ENCODE data around the gene DERL3.
A peak's percentile ranks its signal among the peaks of the same experiment; 100 is the strongest.

Gene DERL3

DNA sequence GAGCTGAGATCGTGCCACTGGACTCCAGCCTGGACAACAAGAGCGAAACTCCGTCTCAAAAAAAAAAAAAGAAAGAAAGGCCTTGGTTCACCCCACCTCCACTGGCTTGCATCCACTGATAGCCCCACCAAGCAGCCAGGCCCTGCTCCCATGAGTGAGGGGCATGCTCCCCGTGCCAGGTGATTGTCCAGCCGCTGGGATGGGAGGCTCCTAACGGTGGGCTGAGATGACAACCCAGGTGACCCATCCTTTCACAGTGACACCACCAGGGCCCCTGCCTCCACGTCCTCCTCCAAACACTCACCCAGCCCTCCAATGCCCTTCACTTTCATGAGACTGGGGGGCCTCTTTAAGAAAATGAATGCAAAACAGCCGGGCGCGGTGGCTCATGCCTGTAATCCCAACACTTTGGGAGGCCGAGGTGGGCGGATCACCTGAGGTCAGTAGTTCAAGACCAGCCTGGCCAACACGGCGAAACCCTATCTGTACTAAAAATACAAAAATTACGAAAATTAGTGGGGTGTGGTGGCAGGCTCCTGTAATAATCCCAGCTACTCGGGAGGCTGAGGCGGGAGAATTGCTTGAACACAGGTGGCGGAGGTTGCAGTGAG, 8.6 kb upstream of the DERL3 start:
- DNase-seq = no peak

- DNase-seq = no peak
These were observed 7.3 kb upstream of the DERL3 start for GRCh38 chr22:23846081-23846469.

DNA sequence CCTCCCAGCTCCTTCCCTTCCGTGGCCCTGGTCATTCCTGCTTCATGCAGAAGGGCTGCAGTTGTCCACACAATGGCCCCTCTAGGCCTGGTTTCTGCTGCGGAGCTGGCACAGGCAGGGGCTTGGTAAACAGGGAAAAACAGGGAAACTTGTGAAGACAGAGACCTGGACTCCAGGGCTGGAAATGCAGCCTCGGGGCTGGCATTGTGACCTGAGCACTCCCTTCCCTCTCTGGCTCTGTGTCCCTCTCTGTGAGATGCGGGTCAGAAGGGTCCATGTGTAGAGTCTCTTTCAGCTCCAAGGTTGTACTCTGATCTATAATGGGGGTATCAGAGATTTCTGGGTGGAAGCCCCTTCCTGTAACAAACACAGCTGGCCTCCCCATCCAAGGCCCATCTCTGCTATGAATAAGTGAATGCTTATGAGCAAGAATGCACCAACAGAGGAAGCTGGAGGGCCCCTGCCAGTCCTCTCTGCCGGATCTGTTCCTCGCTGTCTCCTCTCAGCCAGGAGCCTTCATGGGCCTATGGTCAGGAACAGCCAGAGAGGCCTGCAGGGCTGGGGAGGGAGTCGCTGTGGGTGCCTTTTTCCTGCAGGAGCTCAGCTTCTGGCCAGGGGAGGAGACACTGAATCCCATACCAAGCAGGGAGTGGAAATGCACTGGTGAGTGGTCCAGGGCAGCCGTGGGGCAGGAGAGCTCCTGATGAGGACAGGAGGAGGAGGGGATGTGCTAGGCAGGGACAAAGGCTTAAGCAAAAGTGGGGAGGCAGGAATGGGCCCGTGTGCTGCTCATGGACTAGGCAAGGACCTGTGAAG, 6.7 kb upstream of the DERL3 start:
- DNase-seq = no peak

- no peak for DNase-seq
These were observed 6.0 kb upstream of the DERL3 start for GRCh38 chr22:23844739-23845202.

DNA sequence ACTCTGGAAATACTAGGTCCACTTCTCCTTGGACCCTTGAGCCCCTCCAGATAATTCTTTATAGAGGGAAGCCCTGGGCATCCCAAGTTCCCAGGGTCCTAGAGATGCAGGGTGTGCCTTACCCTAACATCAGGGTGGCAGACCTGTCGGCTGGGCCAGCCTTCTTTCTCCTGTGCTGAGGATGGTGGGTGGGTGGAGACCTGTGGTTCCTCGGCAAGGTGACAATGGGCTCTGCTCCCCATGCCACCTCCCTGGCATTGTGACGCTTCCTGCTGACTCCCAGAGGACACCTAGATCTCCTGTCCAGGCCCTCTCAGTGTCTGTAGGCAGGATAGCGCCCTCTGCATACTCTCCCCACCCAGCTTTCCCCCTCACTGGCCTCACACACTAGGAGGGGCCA, 3.8 kb upstream of the DERL3 start:
- no peak for DNase-seq

DNA sequence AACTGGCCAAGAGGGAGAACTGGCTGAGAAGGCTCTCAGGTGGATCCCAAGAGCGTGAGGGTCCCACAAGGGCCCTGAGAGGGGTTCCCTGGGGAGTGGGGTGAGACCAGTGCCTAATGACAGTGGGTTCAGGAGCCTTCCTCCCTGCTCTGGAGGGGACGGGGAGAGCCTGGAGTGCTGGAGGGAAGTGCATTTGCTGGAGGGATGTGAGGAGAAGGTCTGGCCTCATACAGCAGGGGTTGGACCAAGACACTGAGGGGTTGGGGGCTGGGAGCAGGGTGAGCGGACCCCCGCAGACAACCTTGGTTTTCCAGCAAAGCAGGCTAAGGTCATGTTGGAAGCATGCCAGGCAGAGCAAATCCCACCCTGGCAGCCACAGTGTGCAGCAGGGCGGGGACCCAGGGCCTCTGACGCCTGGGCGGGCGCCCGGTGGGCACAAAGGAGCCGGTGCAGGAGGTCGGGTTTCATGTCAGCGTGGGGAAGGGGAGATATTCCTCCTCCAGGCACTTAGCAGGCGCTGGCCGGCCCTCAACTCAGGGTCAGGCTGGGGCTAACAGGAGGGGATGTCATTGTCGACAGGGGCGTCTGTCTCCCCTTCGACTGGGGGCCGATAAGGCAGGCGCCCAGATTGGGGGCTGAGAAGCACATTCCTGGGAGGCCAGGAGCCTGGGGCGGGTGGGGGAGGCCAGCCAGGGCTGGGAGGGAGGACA, 3.1 kb upstream of the DERL3 start:
- DNase-seq = no peak

DNA sequence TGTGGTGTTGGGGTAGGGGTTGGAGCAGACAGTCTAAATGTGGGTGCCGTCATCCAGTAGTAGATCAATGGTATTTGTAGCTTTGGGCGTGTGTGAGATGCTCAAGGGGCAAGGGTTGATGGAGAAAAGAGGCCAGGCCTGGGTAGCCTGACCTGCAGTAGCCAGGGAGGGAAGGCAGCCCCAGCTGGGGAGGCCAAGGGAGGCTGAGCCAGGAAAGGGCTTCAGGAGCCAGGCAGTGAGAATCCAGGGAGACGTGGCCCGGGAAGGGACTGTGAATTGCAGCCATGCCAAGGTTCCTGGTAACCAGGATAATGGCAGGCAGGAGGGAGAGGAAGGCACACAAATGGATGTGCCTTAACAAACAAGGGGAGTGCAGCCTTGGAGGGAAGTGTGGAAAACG, 2.5 kb upstream of the DERL3 start:
- no peak for DNase-seq

DNA sequence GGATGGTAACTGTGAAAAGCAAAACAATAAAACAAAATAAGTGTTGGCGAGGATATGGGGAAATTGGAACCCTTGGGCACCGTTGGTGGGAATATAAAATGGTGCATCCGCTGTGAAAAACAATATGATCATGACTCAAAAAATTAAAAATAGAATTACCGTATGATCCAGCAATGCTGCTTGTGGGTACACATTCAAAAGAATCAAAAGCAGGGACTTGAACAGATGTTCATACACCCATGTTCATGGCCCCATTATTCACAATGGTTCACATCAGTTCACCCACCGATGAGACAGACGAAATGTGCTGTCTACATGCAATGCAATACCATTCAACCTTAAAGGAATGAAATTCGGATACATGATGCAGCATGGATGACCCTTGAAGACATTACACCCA, 1.2 kb upstream of the DERL3 start:
- no peak for DNase-seq

GRCh38 chr22:23837911-23838680, 710 bp downstream of the DERL3 start:
- no peak for DNase-seq

- DNase-seq = no peak
These were observed 1.3 kb downstream of the DERL3 start for GRCh38 chr22:23837496-23837859.

DNA sequence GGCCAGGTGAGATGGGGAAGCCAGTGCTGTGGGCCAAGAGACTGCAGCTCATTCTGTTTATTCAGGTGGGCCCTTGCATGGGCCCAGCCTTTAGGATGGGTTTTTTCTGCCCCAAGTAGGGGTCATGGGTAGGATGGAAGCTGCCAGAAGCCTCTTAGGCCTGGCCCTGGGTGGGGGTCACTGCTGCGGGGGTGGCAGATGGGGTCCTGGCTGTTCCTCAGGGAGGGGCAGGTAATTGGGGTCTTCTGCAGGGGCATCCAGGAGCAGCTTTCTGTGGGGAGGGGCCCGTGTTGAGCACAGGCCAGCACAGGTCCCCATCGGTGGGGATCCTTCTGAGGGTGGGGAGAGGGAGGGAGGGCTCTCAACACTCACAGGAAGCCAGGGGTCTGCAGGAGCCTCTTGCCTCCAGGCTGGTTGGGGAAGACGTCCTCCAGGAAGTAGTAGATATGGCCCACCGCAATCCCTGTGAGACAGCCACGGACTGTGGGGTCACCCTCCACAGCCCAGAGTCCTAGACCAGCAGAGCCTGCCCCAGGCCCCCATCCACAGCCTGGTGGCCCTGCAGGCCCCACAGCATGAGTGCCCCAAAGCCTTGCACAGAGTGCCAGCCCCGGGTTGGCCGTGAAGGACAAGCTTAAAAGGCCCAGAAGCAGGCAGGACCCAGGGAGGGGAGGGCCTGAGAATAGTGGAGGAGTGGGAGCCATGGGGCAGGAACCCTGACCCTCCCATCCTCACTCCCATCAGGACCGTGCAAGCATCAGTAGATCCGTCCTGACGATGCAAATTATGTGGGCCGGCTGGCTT, 1.9 kb downstream of the DERL3 start:
- DNase-seq = no peak

GRCh38 chr22:23836281-23836680, 2.5 kb downstream of the DERL3 start:
- DNase-seq = no peak

DNA sequence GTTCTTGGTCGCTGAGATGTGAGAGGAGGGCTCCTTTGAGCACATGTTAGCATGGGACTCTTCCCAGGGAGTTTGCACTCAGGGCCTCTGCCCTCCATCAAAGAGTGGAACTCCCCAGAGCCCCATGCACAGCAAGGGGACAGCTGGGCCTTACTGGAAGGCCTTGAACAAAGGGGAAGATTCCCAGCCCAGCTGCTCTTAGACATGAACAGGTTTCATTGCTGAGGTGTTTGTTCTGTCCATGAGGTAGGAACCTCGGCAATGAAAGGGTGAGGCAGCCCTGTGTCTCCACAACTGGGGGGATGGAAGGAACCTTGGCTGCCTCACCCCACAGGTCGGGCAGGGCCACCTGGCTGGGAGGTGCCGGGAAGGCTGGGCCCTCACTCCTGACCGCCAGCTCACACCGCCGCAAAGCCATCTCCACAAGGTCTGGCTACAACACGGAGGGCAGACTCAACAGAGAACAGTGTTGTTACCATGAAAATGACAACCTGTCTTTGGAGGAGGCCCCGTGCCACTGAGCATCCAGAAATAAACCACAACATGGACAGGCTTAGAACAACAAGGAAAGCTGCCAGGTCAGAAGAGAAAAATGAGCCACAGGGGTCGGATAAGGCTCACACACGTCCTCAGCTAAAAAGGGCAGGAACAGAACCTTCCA, 3.2 kb downstream of the DERL3 start:
- DNase-seq = no peak

GRCh38 chr22:23834793-23835483, 3.9 kb downstream of the DERL3 start:
- peak; percentile 51 to 67 for DNase-seq

DNA sequence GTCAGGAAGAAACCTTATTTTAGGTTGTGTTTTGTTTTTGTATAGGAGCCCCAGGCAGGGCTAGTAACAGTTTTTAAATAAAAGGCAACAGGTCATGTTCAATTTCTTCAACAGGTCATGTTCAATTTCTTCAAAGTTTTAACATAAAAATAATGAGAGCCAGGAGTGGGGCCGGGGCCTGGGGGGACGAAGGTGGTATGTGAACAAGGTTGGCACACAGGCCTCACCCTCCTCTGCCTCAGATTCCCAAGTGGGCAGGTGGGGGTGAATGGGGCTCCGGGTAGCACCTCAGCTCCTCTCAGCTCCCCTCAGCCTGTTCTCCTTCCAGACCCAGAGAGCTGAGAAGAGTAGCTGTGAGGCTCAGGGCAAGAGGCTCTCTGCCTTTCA, 4.4 kb downstream of the DERL3 start:
- DNase-seq = no peak

- no peak for DNase-seq
These were observed 4.9 kb downstream of the DERL3 start for GRCh38 chr22:23833911-23834317.

- DNase-seq = no peak
These were observed 5.6 kb downstream of the DERL3 start for GRCh38 chr22:23833017-23833751.

DNA sequence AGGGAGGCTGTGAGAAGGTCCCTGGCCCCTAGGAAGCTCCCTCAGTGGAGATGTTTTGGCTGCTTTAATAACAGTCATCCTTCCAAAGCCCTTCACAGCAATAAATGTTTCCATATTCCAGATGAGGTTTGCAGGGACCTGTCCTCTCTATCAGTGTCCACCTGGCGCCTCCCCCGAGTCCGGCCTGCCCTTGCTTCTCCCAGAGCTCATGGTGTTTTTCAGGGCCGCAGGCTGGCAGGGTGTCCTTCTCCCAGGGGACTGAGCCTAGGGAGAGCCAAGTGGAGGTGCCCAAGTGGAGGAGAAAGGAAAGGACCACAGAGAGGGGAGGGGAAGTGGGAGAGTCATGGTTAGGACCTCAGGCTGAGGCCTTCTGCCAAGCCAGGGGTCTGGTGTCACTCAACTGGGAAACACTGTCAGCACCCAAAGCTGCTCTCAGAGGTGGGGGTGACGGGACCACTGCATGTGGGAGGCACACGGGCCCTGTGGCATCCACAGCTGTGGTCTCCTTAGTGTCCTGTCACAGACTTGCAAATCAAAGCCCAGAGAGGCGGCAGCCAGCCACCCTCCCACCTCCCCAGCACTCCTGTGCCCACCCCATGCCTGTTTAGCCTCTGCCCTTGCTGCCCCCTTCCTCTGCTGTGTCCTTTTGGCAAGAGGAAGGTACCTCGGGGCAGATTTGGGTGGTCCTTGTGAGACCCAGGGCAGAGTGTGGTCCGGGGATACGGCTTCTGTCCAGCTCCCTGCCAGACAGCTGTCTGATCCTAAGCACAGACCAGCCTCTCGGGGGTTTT, 6.4 kb downstream of the DERL3 start:
- no peak for DNase-seq

- DNase-seq = no peak
These were observed 7.0 kb downstream of the DERL3 start for GRCh38 chr22:23831781-23832180.

- no peak for DNase-seq
These were observed 7.5 kb downstream of the DERL3 start for GRCh38 chr22:23831261-23831660.
